ENCODE results near the gene RC3H2.

- no peak for TF ChIP-seq CTCF (IDR thresholded peaks at IDR 0.05)
- no peak for TF ChIP-seq POLR2A (IDR thresholded peaks at IDR 0.05)
These were observed 97.8 kb downstream of the RC3H2 start for GRCh38 chr9:122807271-122807900.
